GM12872 (cell line): Measurements from ENCODE around the gene BRINP2.

Experiments used
- TF ChIP-seq, protein P1 (sequence below): IDR thresholded peaks from 3 replicates; pipeline ENCODE4 v1.5.1; 2011; ENCODE audit warnings: low read depth, mild to moderate bottlenecking, low read length, moderate library complexity; ENCODE audit not compliant: insufficient read depth

BRINP2 gene, protein sequence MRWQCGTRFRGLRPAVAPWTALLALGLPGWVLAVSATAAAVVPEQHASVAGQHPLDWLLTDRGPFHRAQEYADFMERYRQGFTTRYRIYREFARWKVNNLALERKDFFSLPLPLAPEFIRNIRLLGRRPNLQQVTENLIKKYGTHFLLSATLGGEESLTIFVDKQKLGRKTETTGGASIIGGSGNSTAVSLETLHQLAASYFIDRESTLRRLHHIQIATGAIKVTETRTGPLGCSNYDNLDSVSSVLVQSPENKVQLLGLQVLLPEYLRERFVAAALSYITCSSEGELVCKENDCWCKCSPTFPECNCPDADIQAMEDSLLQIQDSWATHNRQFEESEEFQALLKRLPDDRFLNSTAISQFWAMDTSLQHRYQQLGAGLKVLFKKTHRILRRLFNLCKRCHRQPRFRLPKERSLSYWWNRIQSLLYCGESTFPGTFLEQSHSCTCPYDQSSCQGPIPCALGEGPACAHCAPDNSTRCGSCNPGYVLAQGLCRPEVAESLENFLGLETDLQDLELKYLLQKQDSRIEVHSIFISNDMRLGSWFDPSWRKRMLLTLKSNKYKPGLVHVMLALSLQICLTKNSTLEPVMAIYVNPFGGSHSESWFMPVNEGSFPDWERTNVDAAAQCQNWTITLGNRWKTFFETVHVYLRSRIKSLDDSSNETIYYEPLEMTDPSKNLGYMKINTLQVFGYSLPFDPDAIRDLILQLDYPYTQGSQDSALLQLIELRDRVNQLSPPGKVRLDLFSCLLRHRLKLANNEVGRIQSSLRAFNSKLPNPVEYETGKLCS

DNA sequence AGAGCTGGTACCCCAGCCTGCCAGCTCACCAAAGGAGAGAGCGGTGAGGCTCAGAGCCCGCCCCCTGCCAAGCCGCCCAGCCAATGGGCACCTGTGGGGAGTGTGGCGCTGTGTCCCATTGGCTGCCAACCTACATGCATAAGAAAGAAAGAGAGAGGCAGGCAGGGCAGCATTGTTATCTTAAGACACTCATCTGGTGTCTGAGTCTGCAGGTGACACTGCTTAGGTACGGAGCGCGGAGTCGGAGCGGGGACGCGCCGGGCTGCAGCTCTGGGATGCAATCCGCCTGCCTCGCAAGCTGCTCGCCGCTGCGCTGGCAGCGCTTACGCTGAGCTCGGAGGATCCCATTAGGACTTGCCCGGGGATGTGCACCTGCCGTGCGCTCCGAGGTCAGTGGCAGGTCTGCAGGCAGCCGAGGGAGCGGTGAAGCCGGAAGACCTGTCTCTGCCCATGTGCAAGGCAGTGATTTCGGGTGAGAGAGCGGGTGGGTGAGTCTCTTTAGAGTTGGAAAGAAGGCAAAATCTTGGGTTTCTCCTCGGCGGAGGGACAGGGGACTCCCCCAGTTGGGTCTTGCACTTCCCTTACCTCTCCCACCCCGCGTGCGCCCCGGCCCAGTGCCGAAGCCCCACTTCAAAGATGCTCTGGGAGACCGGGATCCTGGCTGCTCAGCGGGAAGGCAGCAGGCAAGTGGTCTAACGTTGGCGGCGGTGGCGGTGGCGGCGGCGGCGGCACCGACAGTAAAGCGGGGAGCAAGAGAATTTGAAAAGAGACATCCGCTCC, at the start of gene BRINP2:
BRINP2 (plus strand) TSS at position 203 of the 780 bp plus-strand sequence. CDS start 58,919 bp downstream, outside the sequence.
- TF ChIP-seq, protein P1, sequence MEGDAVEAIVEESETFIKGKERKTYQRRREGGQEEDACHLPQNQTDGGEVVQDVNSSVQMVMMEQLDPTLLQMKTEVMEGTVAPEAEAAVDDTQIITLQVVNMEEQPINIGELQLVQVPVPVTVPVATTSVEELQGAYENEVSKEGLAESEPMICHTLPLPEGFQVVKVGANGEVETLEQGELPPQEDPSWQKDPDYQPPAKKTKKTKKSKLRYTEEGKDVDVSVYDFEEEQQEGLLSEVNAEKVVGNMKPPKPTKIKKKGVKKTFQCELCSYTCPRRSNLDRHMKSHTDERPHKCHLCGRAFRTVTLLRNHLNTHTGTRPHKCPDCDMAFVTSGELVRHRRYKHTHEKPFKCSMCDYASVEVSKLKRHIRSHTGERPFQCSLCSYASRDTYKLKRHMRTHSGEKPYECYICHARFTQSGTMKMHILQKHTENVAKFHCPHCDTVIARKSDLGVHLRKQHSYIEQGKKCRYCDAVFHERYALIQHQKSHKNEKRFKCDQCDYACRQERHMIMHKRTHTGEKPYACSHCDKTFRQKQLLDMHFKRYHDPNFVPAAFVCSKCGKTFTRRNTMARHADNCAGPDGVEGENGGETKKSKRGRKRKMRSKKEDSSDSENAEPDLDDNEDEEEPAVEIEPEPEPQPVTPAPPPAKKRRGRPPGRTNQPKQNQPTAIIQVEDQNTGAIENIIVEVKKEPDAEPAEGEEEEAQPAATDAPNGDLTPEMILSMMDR: no peak

DNA sequence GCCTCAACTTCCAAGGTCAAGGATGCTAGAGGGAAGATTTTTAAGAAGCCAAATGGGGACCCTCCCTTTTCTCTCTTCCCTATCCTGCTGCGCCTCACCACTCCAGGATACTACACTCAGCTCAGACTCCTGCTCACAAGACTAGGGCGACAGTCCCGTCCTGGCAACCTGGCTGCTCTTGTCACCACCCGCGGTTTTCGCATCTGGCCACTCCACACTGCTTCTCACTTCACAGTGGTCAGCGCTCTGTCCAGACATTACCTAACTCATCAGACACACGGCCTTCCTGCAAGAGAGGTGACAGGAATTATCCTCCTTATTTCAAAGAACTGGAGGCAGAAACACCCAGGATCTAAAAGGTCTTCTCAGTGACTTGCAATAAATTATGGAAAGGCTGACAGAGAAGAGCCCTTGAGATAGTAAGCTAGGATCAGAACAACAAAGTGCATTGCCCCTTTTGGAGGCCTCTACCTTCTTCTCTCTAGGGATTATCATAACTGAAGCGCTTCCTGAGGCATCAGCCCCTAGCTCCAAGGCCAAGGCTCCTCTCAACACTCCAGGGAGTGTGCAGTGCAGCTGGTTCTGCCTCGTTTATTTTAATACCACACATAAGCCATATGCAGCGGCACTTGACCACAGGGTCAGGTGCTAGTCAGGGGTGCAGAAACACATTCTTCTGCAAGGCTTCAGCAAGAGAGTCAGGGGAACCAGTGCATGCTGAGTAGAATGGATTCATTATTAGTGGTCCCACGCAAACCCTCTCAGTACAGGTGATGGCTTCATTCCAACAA, 48.1 kb upstream of the BRINP2 start:
- TF ChIP-seq, protein P1: no peak

DNA sequence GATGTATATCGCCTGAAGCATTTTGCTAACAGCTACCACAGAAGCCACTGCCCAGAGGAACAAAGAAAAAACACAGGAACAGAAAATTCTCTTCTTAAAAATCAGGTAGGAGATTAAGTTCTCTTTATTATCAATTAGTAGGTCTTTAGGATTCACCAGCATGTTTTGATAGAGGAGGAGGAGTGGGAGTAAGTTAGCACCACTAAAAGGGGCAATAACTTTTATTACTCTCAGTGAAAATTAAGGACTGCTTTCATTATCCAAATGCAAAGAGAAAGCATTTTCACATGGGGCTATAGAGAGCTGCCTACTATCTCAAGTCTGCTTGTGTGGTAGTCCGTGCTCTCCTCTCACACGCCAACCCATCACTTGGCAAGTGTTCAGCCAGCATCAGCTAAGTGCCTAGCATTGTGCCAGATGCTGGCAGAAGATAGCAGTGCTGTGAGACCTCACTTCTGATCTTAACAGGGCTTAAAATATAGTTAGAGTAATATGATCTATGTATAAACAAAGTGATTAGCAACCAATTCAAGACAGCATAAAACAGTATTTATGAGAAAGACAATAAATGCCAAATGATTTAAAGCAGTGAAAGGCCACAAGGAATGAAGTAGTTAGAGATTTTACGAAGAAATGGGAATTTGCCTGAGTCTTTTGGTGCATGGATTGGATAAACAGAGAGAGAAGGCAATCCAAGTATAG, 46.0 kb upstream of the BRINP2 start:
- TF ChIP-seq, protein P1: no peak

DNA sequence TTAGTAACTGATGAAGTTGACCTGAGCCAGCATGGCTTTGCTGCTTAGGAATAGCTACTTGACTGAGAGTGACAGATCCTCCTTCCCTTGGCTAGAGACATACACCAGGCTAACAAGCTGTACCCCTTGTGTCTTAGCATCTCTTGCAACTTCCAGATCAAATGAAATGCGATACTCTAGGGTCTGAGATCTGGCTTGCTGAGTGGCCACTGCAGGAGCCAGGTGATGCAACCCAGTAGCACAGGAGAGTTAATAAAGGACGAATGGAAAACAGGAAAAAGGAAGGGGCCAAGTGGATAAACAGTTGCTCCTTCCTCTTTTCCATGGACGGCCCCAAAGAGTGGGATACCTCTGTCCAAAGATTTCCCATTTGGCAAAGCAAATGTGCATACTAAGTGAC, 44.5 kb upstream of the BRINP2 start:
- TF ChIP-seq, protein P1: no peak

DNA sequence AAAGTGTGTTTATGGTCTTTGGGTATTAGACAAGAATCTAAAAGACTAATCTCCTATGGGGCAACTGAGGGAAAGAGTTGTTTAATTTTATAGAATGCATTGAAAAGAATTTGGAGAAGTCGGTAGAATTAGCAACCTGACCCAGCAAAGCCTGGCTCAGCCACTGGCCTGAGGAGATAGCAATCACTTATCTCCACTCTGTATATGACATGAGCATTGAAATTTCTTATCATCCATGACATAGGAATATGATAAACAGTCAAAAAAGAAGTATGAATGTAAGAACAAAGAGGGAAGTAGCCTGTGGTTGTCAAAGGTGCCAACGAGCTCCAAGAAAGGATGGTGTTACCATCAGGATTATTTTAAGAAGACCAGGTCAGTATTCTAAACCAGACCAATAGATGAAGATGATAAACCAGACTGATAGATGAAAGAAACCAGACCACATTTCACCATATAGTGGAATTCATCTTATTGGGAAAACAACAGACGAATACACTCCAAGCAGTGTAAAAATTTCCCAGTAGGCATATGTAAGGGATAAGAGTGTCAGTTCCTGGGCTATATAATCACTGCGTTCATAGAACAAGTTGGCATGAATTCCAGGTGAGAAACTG, 42.0 kb upstream of the BRINP2 start:
- TF ChIP-seq, protein P1: no peak

DNA sequence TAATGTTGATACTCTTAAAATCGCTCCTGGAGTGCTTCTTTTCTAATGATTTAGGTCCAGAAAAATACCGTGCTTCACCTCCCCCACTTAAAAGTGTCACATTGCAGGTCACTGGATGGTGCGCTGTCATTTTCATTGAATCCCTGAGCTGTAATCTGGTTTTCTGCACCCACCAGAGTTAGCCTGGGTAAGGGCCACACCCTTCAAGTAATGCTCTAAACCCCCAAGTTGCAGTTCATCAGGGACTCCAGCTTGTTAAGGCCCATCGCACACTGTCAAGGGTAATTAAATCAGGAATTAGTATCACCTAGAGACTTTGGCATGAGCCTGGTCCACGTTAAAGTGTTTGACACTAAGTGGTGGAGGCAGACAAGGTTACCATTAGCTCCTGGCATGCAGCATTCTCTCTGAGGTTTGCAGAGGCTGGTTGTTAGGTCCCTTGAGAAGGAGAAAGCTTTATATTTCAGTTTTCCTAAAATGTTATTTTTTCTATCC, 40.3 kb upstream of the BRINP2 start:
- TF ChIP-seq, protein P1: no peak
